ENCODE measurements around the gene HIVEP1. TPM values are rescaled to one million over a fixed set of nuclear protein-coding genes. Genes with fewer than 3 reads are reported as not detected.

HIVEP1 gene
- total RNA-seq, 1 experiment from 2014 or later = 24.2 TPM

GRCh38 chr6:12017876-12018401 is 5.8 kb downstream of the HIVEP1 start:
- Histone ChIP-seq H3K4me2 (no peak overlapping the region), H3K79me2 (ENCODE audit: low read depth) (peaks cover 43% of the 10 kb centered on the region), H3F3A (ENCODE audit: insufficient read depth, low read depth) (peaks cover 29% of the 10 kb centered on the region), H2AFZ (no peak overlapping the region), H3K4me1 (replicated peaks; ENCODE audit: insufficient read depth) (peaks cover 15% of the 10 kb centered on the region), H4K20me1 (ENCODE audit: insufficient read depth) (no peaks in the 10 kb centered on the region), H3K27me3 (ENCODE audit: insufficient read depth, low read depth) (no peaks in the 10 kb centered on the region), H3K36me3 (ENCODE audit: low read depth) (peaks cover 51% of the 10 kb centered on the region), H3K4me3 (no peak overlapping the region), H3K9me3 (ENCODE audit: insufficient read depth, low read depth) (peaks cover 12% of the 10 kb centered on the region), H3K9me2 (ENCODE audit: insufficient read depth) (no peaks in the 10 kb centered on the region), H3K27ac (no peak overlapping the region)
- DNase-seq = no peak
- POLR2A ChIA-PET (ENCODE audit: unreplicated experiment) = interaction anchor here (0.6 kb wide), 1 partner anchor 155 kb away, joined by 4 read pairs; no protein-coding TSS in a partner anchor
- TF ChIP-seq, protein P1, sequence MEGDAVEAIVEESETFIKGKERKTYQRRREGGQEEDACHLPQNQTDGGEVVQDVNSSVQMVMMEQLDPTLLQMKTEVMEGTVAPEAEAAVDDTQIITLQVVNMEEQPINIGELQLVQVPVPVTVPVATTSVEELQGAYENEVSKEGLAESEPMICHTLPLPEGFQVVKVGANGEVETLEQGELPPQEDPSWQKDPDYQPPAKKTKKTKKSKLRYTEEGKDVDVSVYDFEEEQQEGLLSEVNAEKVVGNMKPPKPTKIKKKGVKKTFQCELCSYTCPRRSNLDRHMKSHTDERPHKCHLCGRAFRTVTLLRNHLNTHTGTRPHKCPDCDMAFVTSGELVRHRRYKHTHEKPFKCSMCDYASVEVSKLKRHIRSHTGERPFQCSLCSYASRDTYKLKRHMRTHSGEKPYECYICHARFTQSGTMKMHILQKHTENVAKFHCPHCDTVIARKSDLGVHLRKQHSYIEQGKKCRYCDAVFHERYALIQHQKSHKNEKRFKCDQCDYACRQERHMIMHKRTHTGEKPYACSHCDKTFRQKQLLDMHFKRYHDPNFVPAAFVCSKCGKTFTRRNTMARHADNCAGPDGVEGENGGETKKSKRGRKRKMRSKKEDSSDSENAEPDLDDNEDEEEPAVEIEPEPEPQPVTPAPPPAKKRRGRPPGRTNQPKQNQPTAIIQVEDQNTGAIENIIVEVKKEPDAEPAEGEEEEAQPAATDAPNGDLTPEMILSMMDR (conservative IDR thresholded peaks at IDR 0.05) = no peak
- CTCF ChIA-PET = no interaction called here
- BruUV-seq (replicated peaks) = no TSS peak
- intact Hi-C loops (cut with micrococcal nuclease; ENCODE audit: unreplicated experiment) = no loop called here

DNA sequence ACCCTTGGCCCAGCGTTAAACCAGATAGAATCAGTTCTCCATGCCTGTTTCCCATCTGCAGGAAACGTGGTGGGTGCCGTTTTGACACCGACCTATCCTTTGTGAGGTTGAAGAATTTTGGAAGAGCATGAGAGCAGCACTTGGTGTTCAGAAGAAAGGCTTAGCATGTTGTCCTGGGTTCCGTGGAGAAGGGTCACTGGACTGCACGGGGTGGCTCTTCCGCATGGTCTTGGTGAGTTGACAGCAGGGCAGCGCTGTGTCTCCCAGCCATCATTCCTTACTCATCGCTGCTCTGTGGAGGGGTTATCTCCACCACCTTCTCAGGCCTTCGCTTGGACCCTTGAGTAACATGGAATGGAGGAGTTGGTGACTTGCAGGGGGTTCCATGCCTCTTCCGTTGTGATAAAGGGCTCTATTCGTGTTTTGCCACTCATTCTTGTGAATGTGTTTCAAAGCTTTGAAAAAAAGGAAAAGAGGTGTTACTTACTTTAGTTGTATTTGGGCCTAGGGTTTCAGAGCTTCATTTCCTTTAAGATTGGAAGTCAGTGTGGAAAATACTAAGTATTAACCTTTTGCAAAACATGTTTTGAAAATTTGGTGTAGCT is 8.2 kb downstream of the HIVEP1 start:
- H3K4me3 ChIP-seq = no peak overlapping the region
- no peak overlapping the region for H2AFZ ChIP-seq
- POLR2A ChIA-PET (ENCODE audit: unreplicated experiment) = no interaction called here
- intact Hi-C loops (cut with micrococcal nuclease; ENCODE audit: unreplicated experiment) = no loop called here
- TF ChIP-seq, protein P1 (conservative IDR thresholded peaks at IDR 0.05) = no peak
- no peak for TF ChIP-seq EZH2 (IDR thresholded peaks at IDR 0.05; ENCODE audit: low read depth)
- H3K9me3 ChIP-seq (ENCODE audit: insufficient read depth, low read depth) = peaks cover 2% of the 10 kb centered on the region; the same call in 1 of the 2 replicates
- H3F3A ChIP-seq (ENCODE audit: insufficient read depth, low read depth) = peaks cover 7% of the 10 kb centered on the region
- H4K20me1 ChIP-seq (ENCODE audit: insufficient read depth) = no peaks in the 10 kb centered on the region
- no peak overlapping the region for H3K27ac ChIP-seq
- H3K36me3 ChIP-seq (ENCODE audit: low read depth) = peaks cover 51% of the 10 kb centered on the region
- no peak for DNase-seq
- no peaks in the 10 kb centered on the region for H3K4me1 ChIP-seq (replicated peaks; ENCODE audit: insufficient read depth)
- no peaks in the 10 kb centered on the region for H3K9me2 ChIP-seq (ENCODE audit: insufficient read depth)
- H3K4me2 ChIP-seq = no peak overlapping the region
- CTCF ChIA-PET = no interaction called here
- no TSS peak for BruUV-seq (replicated peaks)
- H3K27me3 ChIP-seq (ENCODE audit: insufficient read depth, low read depth) = no peaks in the 10 kb centered on the region
- H3K79me2 ChIP-seq (ENCODE audit: low read depth) = peaks cover 40% of the 10 kb centered on the region

DNA sequence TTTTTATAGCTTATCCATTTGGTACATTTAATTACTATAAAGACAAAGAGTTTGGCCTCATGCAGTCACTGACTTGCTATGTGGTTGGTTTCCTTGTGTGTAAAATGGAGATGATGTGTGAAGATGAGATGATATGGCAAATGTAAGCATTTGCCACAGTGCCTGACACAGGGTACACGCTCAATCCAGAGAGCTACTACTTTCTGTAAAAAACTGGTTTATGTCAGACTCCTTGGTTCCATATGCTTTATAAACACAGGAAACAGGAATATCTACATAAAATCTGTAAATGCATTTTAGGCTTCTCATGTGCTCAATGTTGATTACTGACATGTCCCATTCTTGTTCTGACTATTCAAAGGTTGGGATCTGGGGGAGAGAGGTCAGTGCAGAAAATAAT is 10.4 kb downstream of the HIVEP1 start:
- POLR2A ChIA-PET (ENCODE audit: unreplicated experiment) = no interaction called here
- CTCF ChIA-PET = no interaction called here
- H2AFZ ChIP-seq = no peak overlapping the region
- no peak overlapping the region for H3K4me3 ChIP-seq
- intact Hi-C loops (cut with micrococcal nuclease; ENCODE audit: unreplicated experiment) = no loop called here
- peaks cover 32% of the 10 kb centered on the region for H3K79me2 ChIP-seq (ENCODE audit: low read depth)
- H3K9me3 ChIP-seq (ENCODE audit: insufficient read depth, low read depth) = no peaks in the 10 kb centered on the region; the same call in 1 of the 2 replicates
- H3K36me3 ChIP-seq (ENCODE audit: low read depth) = peaks cover 38% of the 10 kb centered on the region; the same call in 1 of the 2 replicates
- H3F3A ChIP-seq (ENCODE audit: insufficient read depth, low read depth) = peaks cover 6% of the 10 kb centered on the region
- H3K4me2 ChIP-seq = no peak overlapping the region
- no peaks in the 10 kb centered on the region for H4K20me1 ChIP-seq (ENCODE audit: insufficient read depth)
- TF ChIP-seq, protein P1 (conservative IDR thresholded peaks at IDR 0.05) = no peak
- no peak for TF ChIP-seq EZH2 (IDR thresholded peaks at IDR 0.05; ENCODE audit: low read depth)
- H3K4me1 ChIP-seq (replicated peaks; ENCODE audit: insufficient read depth) = no peaks in the 10 kb centered on the region
- H3K27ac ChIP-seq = no peak overlapping the region
- no peaks in the 10 kb centered on the region for H3K27me3 ChIP-seq (ENCODE audit: insufficient read depth, low read depth)
- BruUV-seq (replicated peaks) = no TSS peak
- H3K9me2 ChIP-seq (ENCODE audit: insufficient read depth) = no peaks in the 10 kb centered on the region
- DNase-seq = no peak

Data from PC-9 (cell line).